ENCODE data around the gene CERCAM. TPM values are rescaled to one million over a fixed set of nuclear protein-coding genes. Genes with fewer than 3 reads are reported as not detected.

The CERCAM gene
- total RNA-seq, 3 donors from 2014 or later = 19.8 to 47.5 (median 30.5) TPM

DNA sequence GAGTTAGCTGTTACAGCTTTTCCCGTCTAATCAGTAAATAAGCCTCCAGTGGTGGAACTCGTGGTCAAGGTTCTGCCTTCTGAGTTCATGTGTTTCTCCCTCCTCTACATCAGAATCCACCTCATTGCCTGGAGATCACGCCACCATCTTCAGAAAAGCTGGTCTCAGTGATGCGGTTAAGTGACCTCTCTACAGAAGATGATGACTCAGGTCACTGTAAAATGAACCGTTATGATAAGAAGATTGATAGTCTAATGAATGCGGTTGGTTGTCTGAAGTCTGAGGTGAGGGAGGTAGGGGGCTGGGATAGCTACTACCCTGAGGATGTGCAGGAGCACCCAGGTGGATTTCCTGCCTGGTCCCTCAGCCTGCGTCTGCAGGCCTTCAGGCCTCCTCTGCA lies 48.4 kb downstream of the CERCAM start:
- no peak for DNase-seq (ENCODE audit: low spot score in 2 of 2)
- Histone ChIP-seq H3K36me3 (no peaks in the 10 kb centered on the region), H3K9me3 (no peaks in the 10 kb centered on the region), H3K4me1 (no peaks in the 10 kb centered on the region), H3K27ac (no peak overlapping the region), H3K4me3 (no peak overlapping the region), H3K27me3 (no peaks in the 10 kb centered on the region)
- TF ChIP-seq CTCF (IDR thresholded peaks at IDR 0.05) (no peak), POLR2A (IDR thresholded peaks at IDR 0.05) (no peak), POLR2AphosphoS5 (IDR thresholded peaks at IDR 0.05) (no peak)
- intact Hi-C loops (cut with DNase I; ENCODE audit: low total_unique reads) = no loop called here

DNA sequence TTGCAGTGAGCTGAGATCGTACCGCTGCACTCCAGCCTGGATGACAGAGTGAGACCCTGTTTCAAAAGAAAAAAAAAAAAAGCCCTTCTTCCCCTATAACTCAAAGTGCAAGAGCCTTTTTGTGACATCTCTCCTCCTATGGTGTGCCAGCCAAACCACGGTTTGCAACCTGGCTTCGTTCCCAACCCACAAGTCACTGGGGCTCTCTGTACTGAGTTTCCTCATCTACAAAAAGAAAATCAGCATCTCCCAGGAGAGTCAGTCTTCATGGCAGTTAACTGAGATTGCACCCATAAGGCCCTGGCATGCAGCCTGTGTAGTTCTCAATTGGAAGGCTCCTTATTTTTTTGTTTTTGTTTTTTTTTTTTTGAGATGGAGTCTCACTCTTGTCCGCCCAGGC lies 49.9 kb downstream of the CERCAM start:
- intact Hi-C loops (cut with DNase I; ENCODE audit: low total_unique reads) = no loop called here
- Histone ChIP-seq H3K4me1 (no peaks in the 10 kb centered on the region), H3K9me3 (no peaks in the 10 kb centered on the region), H3K27ac (no peak overlapping the region), H3K4me3 (no peak overlapping the region), H3K36me3 (no peaks in the 10 kb centered on the region), H3K27me3 (no peaks in the 10 kb centered on the region)
- DNase-seq (ENCODE audit: low spot score in 2 of 2) = no peak
- TF ChIP-seq POLR2A (IDR thresholded peaks at IDR 0.05) (no peak), CTCF (IDR thresholded peaks at IDR 0.05) (no peak), POLR2AphosphoS5 (IDR thresholded peaks at IDR 0.05) (no peak)

GRCh38 chr9:128473104-128473503 lies 52.4 kb downstream of the CERCAM start:
- Histone ChIP-seq H3K27ac (no peak overlapping the region), H3K36me3 (no peaks in the 10 kb centered on the region), H3K27me3 (no peaks in the 10 kb centered on the region), H3K4me3 (no peak overlapping the region), H3K4me1 (no peaks in the 10 kb centered on the region), H3K9me3 (no peaks in the 10 kb centered on the region)
- TF ChIP-seq POLR2AphosphoS5 (IDR thresholded peaks at IDR 0.05) (no peak), POLR2A (IDR thresholded peaks at IDR 0.05) (no peak), CTCF (IDR thresholded peaks at IDR 0.05) (no peak)
- DNase-seq (ENCODE audit: low spot score in 2 of 2) = no peak
- intact Hi-C loops (cut with DNase I; ENCODE audit: low total_unique reads) = no loop called here

DNA sequence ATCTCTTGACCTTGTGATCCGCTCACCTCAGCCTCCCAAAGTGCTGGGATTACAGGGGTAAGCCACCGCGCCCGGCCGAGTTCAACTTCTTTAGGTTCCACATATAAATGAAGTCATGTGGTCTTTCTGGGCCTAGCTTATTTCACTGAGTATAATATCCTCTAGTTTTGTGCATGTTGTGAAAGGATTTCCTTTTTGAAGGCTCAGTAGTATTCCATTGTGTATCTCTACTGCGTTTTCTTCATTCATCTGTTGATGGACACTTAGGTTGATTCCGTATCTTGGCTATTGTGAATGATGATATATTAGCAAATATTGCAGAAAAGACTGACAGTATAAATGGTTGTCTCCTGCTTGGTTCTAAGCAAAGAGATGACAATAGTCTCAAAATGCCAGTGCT lies 55.2 kb downstream of the CERCAM start:
- intact Hi-C loops (cut with DNase I; ENCODE audit: low total_unique reads) = no loop called here
- no peak for DNase-seq (ENCODE audit: low spot score in 2 of 2)
- Histone ChIP-seq H3K4me3 (no peak overlapping the region), H3K36me3 (no peaks in the 10 kb centered on the region), H3K27me3 (no peaks in the 10 kb centered on the region), H3K27ac (no peak overlapping the region), H3K4me1 (no peaks in the 10 kb centered on the region), H3K9me3 (no peaks in the 10 kb centered on the region)
- TF ChIP-seq POLR2A (IDR thresholded peaks at IDR 0.05) = no peak
- no peak for TF ChIP-seq CTCF (IDR thresholded peaks at IDR 0.05)
- TF ChIP-seq POLR2AphosphoS5 (IDR thresholded peaks at IDR 0.05) = no peak

- no peaks in the 10 kb centered on the region for H3K27me3 ChIP-seq
- H3K4me3 ChIP-seq = no peak overlapping the region
- no peaks in the 10 kb centered on the region for H3K9me3 ChIP-seq
- TF ChIP-seq CTCF (IDR thresholded peaks at IDR 0.05) (no peak), POLR2A (IDR thresholded peaks at IDR 0.05) (no peak), POLR2AphosphoS5 (IDR thresholded peaks at IDR 0.05) (no peak)
- intact Hi-C loops (cut with DNase I; ENCODE audit: low total_unique reads) = no loop called here
- no peaks in the 10 kb centered on the region for H3K4me1 ChIP-seq
- H3K36me3 ChIP-seq = no peaks in the 10 kb centered on the region
- no peak for DNase-seq (ENCODE audit: low spot score in 2 of 2)
- no peak overlapping the region for H3K27ac ChIP-seq
Observed at GRCh38 chr9:128479262-128479661, 58.6 kb downstream of the CERCAM start.

Data from breast epithelium (tissue), 4 donors.